NB4 (cell line): ENCODE results near the gene ASCC2.

Source experiments
- CTCF ChIP-seq: IDR thresholded peaks from one replicate; pipeline ENCODE4 v1.5.1; 2012; ENCODE audit warnings: low read depth, low read length
- MYC ChIP-seq: IDR thresholded peaks from 2 replicates; pipeline ENCODE4 v1.6.1; 2011; ENCODE audit warnings: low read depth, low read length

- TF ChIP-seq CTCF (no peak), MYC (no peak)
Measured at GRCh38 chr22:29820961-29821290, 17.1 kb downstream of the ASCC2 start.
